DND-41 (cell line): ENCODE data around the gene RALGPS1.

Experiments
- CTCF ChIP-seq: IDR thresholded peaks from 2 replicates; pipeline ENCODE4 v1.5.1; 2012; ENCODE audit warnings: borderline replicate concordance, low read length, moderate library complexity, mild to moderate bottlenecking; ENCODE audit not compliant: poor library complexity, severe bottlenecking; ENCODE audit errors: extremely low read depth
- EZH2 ChIP-seq: IDR thresholded peaks from 3 replicates; pipeline ENCODE4 v1.6.1; 2012; ENCODE audit warnings: borderline replicate concordance, low read depth, mild to moderate bottlenecking, moderate library complexity, low read length, inconsistent platforms; ENCODE audit not compliant: severe bottlenecking

GRCh38 chr9:127049044-127049443 lies 134.5 kb downstream of the RALGPS1 start:
- TF ChIP-seq CTCF, result no peak
- TF ChIP-seq EZH2, result no peak
